ENCODE measurements around the gene IL6.

DNA sequence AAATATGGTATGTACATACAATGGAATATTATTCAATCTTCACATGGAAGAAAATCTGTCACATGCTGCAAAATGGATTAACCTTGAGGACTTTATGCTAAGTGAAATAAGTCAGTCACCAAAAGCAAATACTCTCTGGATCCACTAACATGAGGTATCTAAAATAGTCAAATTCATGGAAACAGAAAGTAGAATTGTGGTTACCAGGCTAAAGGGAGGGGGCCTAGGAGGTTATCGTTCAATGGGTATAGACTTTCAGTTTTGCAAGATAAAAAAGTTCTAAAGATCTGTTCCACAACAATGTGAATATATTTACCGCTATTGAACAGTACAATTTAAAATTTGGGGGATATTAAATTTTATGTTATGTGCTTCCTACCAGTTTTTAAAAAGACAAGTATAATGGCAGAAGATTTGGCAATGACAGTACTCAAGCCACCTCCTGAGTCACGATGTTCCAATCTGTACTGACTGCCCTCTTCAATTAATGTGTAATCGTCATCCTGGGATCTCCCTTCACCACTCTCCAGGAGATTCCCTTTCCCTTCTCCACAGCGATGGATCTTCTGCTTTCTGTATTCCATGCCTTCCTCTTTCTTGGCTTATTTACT is 32.3 kb upstream of the IL6 start:
- TF ChIP-seq, protein P1, sequence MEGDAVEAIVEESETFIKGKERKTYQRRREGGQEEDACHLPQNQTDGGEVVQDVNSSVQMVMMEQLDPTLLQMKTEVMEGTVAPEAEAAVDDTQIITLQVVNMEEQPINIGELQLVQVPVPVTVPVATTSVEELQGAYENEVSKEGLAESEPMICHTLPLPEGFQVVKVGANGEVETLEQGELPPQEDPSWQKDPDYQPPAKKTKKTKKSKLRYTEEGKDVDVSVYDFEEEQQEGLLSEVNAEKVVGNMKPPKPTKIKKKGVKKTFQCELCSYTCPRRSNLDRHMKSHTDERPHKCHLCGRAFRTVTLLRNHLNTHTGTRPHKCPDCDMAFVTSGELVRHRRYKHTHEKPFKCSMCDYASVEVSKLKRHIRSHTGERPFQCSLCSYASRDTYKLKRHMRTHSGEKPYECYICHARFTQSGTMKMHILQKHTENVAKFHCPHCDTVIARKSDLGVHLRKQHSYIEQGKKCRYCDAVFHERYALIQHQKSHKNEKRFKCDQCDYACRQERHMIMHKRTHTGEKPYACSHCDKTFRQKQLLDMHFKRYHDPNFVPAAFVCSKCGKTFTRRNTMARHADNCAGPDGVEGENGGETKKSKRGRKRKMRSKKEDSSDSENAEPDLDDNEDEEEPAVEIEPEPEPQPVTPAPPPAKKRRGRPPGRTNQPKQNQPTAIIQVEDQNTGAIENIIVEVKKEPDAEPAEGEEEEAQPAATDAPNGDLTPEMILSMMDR (IDR thresholded peaks at IDR 0.05 in 2 of 3, conservative IDR thresholded peaks at IDR 0.05 in 1 of 3; ENCODE audit: insufficient read depth in 2 of 3, low read depth in 1 of 3, low read length in 3 of 3): no peak
- no peak for TF ChIP-seq HNRNPL (IDR thresholded peaks at IDR 0.05; ENCODE audit: low read depth, low read length)
- TF ChIP-seq FOXK1 (CRISPR knock-in tag; IDR thresholded peaks at IDR 0.05; ENCODE audit: borderline replicate concordance): no peak
- TF ChIP-seq, protein P2, sequence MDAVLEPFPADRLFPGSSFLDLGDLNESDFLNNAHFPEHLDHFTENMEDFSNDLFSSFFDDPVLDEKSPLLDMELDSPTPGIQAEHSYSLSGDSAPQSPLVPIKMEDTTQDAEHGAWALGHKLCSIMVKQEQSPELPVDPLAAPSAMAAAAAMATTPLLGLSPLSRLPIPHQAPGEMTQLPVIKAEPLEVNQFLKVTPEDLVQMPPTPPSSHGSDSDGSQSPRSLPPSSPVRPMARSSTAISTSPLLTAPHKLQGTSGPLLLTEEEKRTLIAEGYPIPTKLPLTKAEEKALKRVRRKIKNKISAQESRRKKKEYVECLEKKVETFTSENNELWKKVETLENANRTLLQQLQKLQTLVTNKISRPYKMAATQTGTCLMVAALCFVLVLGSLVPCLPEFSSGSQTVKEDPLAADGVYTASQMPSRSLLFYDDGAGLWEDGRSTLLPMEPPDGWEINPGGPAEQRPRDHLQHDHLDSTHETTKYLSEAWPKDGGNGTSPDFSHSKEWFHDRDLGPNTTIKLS (IDR thresholded peaks at IDR 0.05; ENCODE audit: borderline replicate concordance, low read depth): no peak
- TF ChIP-seq EZH2 (IDR thresholded peaks at IDR 0.05; ENCODE audit: borderline replicate concordance, low read depth, low read length): no peak
- no peak for TF ChIP-seq XRCC5 (IDR thresholded peaks at IDR 0.05; ENCODE audit: low read depth, low read length)
- no peak for TF ChIP-seq POLR2A (conservative IDR thresholded peaks at IDR 0.05)
